ELF-1 (cell line): ENCODE results near the gene ICAM4.
"Not testable (repeated sequence)": the region's sequence is repeated elsewhere in the genome, so short reads cannot be mapped to it uniquely, and the experiment has no call there.

Source experiments
- DNase-seq: peaks from one replicate; pipeline ENCODE4 v3.0.0-alpha.2; 2016; ENCODE audit warnings: low read depth, low spot score

ICAM4 gene

GRCh38 chr19:10269333-10270179 lies 17.2 kb upstream of the ICAM4 start:
- peak; percentile 89 for DNase-seq

DNA sequence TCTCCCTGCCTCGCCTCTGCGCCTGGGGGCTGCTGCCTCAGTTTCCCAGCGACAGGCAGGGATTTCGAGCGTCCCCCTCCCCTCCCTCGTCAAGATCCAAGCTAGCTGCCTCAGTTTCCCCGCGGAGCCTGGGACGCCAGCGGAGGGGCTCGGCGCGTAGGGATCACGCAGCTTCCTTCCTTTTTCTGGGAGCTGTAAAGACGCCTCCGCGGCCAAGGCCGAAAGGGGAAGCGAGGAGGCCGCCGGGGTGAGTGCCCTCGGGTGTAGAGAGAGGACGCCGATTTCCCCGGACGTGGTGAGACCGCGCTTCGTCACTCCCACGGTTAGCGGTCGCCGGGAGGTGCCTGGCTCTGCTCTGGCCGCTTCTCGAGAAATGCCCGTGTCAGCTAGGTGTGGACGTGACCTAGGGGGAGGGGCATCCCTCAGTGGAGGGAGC lies 16.6 kb upstream of the ICAM4 start:
- DNase-seq = no peak

- peak; percentile 88 for DNase-seq
Observed at GRCh38 chr19:10270616-10271394, 15.9 kb upstream of the ICAM4 start, which contains the start of gene ICAM1. Gene ICAM1, plus strand, starts transcription at chr19:10271120. Its CDS starts 40 bp downstream, at chr19:10271160.

DNA sequence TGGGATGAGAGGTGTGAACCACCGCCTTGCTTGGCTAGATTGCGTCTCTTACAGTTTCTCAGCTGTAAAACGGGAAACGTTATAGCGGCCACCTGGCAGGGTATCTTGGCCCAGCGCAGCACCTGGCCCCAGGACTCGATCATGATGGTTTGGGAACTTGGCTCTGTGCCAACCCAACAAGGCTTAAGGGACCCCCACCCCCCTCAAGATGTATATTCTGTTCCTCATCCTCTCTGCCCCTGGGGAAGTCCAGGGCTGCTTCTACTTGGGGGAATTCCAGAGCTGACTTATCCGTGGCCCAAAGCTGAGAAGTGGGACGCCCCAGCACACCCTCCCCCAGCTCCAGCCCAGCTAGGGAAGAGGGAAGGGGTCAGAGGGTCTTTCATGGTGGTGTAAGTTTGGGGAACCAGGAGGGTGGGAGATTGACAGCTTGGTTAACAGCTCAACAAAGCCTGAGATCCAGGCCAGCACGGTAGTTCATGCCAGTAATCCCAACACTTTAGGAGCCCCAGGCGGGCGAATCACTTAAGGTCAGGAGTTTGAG lies 15.1 kb upstream of the ICAM4 start:
- DNase-seq = no peak

GRCh38 chr19:10274589-10274988 lies 12.2 kb upstream of the ICAM4 start:
- DNase-seq = no peak

GRCh38 chr19:10277795-10278589 lies 8.8 kb upstream of the ICAM4 start:
- DNase-seq = no peak

- DNase-seq = no peak
Observed at GRCh38 chr19:10278935-10279334, 7.8 kb upstream of the ICAM4 start.

GRCh38 chr19:10279737-10280442 lies 6.9 kb upstream of the ICAM4 start:
- no peak for DNase-seq

GRCh38 chr19:10282043-10282442 lies 4.7 kb upstream of the ICAM4 start:
- not testable (repeated sequence) for DNase-seq

- DNase-seq = no peak
Observed at GRCh38 chr19:10283301-10284064, 3.3 kb upstream of the ICAM4 start.

DNA sequence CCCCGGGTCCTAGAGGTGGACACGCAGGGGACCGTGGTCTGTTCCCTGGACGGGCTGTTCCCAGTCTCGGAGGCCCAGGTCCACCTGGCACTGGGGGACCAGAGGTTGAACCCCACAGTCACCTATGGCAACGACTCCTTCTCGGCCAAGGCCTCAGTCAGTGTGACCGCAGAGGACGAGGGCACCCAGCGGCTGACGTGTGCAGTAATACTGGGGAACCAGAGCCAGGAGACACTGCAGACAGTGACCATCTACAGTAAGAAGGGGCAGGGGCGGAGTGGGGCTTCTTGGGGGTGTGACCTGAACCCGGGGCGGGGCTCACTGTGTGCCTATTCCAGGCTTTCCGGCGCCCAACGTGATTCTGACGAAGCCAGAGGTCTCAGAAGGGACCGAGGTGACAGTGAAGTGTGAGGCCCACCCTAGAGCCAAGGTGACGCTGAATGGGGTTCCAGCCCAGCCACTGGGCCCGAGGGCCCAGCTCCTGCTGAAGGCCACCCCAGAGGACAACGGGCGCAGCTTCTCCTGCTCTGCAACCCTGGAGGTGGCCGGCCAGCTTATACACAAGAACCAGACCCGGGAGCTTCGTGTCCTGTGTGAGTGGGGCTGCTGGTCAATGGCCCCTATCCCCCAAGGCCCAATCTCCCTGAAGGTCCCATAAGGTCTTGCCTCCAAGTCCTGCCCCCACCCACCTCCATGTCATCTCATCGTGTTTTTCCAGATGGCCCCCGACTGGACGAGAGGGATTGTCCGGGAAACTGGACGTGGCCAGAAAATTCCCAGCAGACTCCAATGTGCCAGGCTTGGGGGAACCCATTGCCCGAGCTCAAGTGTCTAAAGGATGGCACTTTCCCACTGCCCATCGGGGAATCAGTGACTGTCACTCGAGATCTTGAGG lies 2.4 kb upstream of the ICAM4 start:
- no peak for DNase-seq

DNA sequence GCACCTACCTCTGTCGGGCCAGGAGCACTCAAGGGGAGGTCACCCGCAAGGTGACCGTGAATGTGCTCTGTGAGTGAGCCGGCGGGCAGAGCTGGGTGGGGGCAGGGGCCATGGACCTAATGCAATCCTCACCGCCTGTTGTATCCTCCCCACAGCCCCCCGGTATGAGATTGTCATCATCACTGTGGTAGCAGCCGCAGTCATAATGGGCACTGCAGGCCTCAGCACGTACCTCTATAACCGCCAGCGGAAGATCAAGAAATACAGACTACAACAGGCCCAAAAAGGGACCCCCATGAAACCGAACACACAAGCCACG lies 1.8 kb upstream of the ICAM4 start:
- DNase-seq = no peak

DNA sequence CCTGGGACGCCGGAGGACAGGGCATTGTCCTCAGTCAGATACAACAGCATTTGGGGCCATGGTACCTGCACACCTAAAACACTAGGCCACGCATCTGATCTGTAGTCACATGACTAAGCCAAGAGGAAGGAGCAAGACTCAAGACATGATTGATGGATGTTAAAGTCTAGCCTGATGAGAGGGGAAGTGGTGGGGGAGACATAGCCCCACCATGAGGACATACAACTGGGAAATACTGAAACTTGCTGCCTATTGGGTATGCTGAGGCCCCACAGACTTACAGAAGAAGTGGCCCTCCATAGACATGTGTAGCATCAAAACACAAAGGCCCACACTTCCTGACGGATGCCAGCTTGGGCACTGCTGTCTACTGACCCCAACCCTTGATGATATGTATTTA lies 1.4 kb upstream of the ICAM4 start:
- DNase-seq = no peak

GRCh38 chr19:10288662-10289166 lies 2.0 kb downstream of the ICAM4 start:
- DNase-seq = peak; percentile 74

DNA sequence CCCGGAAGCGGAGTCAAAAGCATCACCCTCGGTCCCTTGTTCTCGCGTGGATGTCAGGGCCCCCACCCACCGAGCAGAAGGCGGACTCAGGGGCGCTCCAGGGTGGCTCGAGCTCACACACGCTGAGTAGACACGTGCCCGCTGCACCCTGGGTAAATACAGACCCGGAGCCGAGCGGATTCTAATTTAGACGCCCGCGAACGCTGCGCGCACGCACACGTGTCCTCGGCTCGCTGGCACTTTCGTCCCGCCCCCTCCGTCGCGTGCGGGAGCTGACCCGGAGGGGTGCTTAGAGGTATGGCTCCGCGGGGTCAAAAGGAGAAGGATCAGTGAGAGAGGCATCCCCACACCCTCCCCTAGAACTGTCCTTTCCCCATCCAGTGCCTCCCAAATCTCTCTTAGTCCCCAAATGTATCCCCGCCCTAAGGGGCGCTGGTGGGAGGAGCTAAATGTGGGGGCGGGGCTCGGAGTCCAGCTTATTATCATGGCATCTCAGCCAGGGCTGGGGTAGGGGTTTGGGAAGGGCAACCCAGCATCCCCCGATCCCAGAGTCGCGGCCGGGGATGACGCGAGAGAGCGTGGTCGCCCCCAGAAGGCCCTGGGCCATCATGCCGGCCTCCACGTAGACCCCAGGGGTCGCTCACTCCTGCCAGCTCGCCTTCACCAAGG lies 2.5 kb downstream of the ICAM4 start:
- peak; percentile 57 for DNase-seq

- no peak for DNase-seq
Observed at GRCh38 chr19:10289836-10290356, 3.1 kb downstream of the ICAM4 start, which contains the start of gene ICAM5. Gene ICAM5, plus strand, starts transcription at chr19:10289952. Its CDS starts 92 bp downstream, at chr19:10290044.

DNA sequence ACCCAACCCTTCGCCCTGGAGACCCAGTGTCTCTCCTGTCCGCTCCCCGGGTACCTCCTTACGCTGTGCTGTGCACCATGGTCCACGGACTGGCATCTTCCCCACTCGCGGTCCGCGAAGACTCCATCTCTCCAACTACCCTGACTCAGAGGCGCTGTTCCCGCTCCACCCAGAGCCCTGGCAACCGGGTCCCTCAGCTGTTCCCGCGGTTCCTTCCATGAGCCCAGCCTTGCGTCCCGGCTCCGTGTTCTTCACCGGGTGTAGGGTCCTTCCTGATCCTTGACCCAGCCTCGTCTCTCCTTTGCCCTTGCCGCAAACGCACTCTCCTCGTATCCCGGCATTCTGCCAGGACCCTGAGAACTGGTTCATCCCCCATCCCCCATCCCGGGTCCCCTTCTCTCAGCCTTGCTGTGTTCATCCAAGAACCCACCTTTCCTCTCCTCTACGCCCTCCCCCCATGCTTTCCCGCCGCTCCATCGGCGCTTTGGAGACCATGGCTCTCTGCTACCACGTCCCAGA lies 3.7 kb downstream of the ICAM4 start:
- DNase-seq = peak; percentile 21
